Nephron progenitor cell (in vitro differentiated cells): ENCODE measurements around the gene QRICH1.

Source experiments
- DNase-seq: peaks from one replicate; pipeline ENCODE4 v3.0.0; 2021
- H3K27ac Mint-ChIP-seq: 2 replicates; pipeline ENCODE4 v1.8.0; 2021; ENCODE audit warnings: mild to moderate bottlenecking, moderate library complexity, mixed read lengths
- H3K27me3 Mint-ChIP-seq: 2 replicates; pipeline ENCODE4 v1.8.0; 2021; ENCODE audit warnings: mild to moderate bottlenecking, low read depth, mixed read lengths; ENCODE audit not compliant: poor library complexity
- H3K36me3 Mint-ChIP-seq: 2 replicates; pipeline ENCODE4 v1.8.0; 2021; ENCODE audit warnings: low read depth, mixed read lengths
- H3K4me1 Mint-ChIP-seq: 2 replicates; pipeline ENCODE4 v1.8.0; 2021; ENCODE audit warnings: mixed read lengths
- H3K4me3 Mint-ChIP-seq: 2 replicates; pipeline ENCODE4 v1.8.0; 2021; ENCODE audit warnings: mild to moderate bottlenecking, moderate library complexity, mixed read lengths
- H3K9me3 Mint-ChIP-seq: 2 replicates; pipeline ENCODE4 v1.8.0; 2021; ENCODE audit warnings: mild to moderate bottlenecking, moderate library complexity, mixed read lengths
- CTCF ChIP-seq: fragments of 200-600 bp; sonication (generic); IDR thresholded peaks from 2 replicates; pipeline ENCODE4 v1.5.0; 2021; ENCODE audit warnings: antibody characterized with exemption

QRICH1 gene

GRCh38 chr3:49079270-49079669, 14.6 kb downstream of the QRICH1 start:
- Mint-ChIP-seq H3K36me3 (peaks cover 36% of the 10 kb centered on the region), H3K9me3 (no peaks in the 10 kb centered on the region), H3K27ac (no peak overlapping the region), H3K4me3 (no peak overlapping the region), H3K4me1 (no peaks in the 10 kb centered on the region), H3K27me3 (peaks cover 3% of the 10 kb centered on the region)
- no peak for DNase-seq
- TF ChIP-seq CTCF = no peak

- Mint-ChIP-seq H3K27me3 (no peaks in the 10 kb centered on the region), H3K4me3 (no peak overlapping the region), H3K36me3 (peaks cover 58% of the 10 kb centered on the region), H3K4me1 (no peaks in the 10 kb centered on the region), H3K27ac (peak overlapping the region; percentile 66), H3K9me3 (no peaks in the 10 kb centered on the region)
- DNase-seq = no peak
- TF ChIP-seq CTCF = no peak
Measured at GRCh38 chr3:49076646-49077045, 17.2 kb downstream of the QRICH1 start.

GRCh38 chr3:49076116-49076515, 17.8 kb downstream of the QRICH1 start:
- no peak for DNase-seq
- no peaks in the 10 kb centered on the region for H3K27me3 Mint-ChIP-seq
- H3K4me1 Mint-ChIP-seq = no peaks in the 10 kb centered on the region
- peaks cover 63% of the 10 kb centered on the region for H3K36me3 Mint-ChIP-seq
- no peak overlapping the region for H3K27ac Mint-ChIP-seq
- H3K4me3 Mint-ChIP-seq = no peak overlapping the region
- TF ChIP-seq CTCF = no peak
- H3K9me3 Mint-ChIP-seq = no peaks in the 10 kb centered on the region

- Mint-ChIP-seq H3K4me1 (no peaks in the 10 kb centered on the region), H3K9me3 (no peaks in the 10 kb centered on the region), H3K4me3 (no peak overlapping the region), H3K27ac (peak overlapping the region; percentile 60), H3K36me3 (peaks cover 67% of the 10 kb centered on the region), H3K27me3 (no peaks in the 10 kb centered on the region)
- no peak for DNase-seq
- no peak for TF ChIP-seq CTCF
Measured at GRCh38 chr3:49058011-49058410, 35.9 kb downstream of the QRICH1 start.

- DNase-seq = no peak
- no peaks in the 10 kb centered on the region for H3K27me3 Mint-ChIP-seq
- H3K9me3 Mint-ChIP-seq = no peaks in the 10 kb centered on the region
- no peak overlapping the region for H3K4me3 Mint-ChIP-seq
- peaks cover 69% of the 10 kb centered on the region for H3K36me3 Mint-ChIP-seq
- H3K4me1 Mint-ChIP-seq = no peaks in the 10 kb centered on the region
- TF ChIP-seq CTCF = no peak
- no peak overlapping the region for H3K27ac Mint-ChIP-seq
Measured at GRCh38 chr3:49057268-49057667, 36.6 kb downstream of the QRICH1 start.

GRCh38 chr3:49054344-49054862, 39.5 kb downstream of the QRICH1 start:
- Mint-ChIP-seq H3K9me3 (no peaks in the 10 kb centered on the region), H3K27ac (peak overlapping the region; percentile 32), H3K36me3 (peaks cover 71% of the 10 kb centered on the region), H3K4me3 (no peak overlapping the region), H3K4me1 (no peaks in the 10 kb centered on the region), H3K27me3 (no peaks in the 10 kb centered on the region)
- no peak for TF ChIP-seq CTCF
- no peak for DNase-seq
